ENCODE data around the gene ERFL.

GRCh38 chr19:41870401-41870873 lies 57.8 kb downstream of the ERFL start:
- no peak for TF ChIP-seq REST (IDR thresholded peaks at IDR 0.05; ENCODE audit: low read depth, low read length)
- TF ChIP-seq RAD21 (IDR thresholded peaks at IDR 0.05; ENCODE audit: low read length): no peak
- no peak for TF ChIP-seq EP300 (IDR thresholded peaks at IDR 0.05; ENCODE audit: borderline replicate concordance in 1 of 2, low read depth in 1 of 2, low read length in 1 of 2)
